Activated naive CD8-positive, alpha-beta T cell (primary cell): ENCODE results near the gene AMIGO1.
"Not testable (repeated sequence)": the region's sequence is repeated elsewhere in the genome, so short reads cannot be mapped to it uniquely, and the experiment has no call there.

Source experiments
- H3K27ac Mint-ChIP-seq: one replicate; pipeline ENCODE4 v1.8.0; 2021; ENCODE audit warnings: mixed read lengths
- H3K27me3 Mint-ChIP-seq: one replicate; pipeline ENCODE4 v1.8.0; 2021; ENCODE audit warnings: mixed read lengths
- H3K36me3 Mint-ChIP-seq: one replicate; pipeline ENCODE4 v1.8.0; 2021; ENCODE audit warnings: mixed read lengths
- H3K4me1 Mint-ChIP-seq: one replicate; pipeline ENCODE4 v1.8.0; 2021; ENCODE audit warnings: low read depth, mixed read lengths
- H3K4me3 Mint-ChIP-seq: one replicate; pipeline ENCODE4 v1.8.0; 2021; ENCODE audit warnings: mild to moderate bottlenecking, mixed read lengths
- H3K9me3 Mint-ChIP-seq: one replicate; pipeline ENCODE4 v1.8.0; 2021; ENCODE audit warnings: low read depth, mixed read lengths

Gene AMIGO1

GRCh38 chr1:109485001-109485400 is 24.5 kb downstream of the AMIGO1 start:
- Mint-ChIP-seq H3K9me3 (no peaks in the 10 kb centered on the region), H3K27ac (peak overlapping the region; percentile 95), H3K27me3 (no peaks in the 10 kb centered on the region), H3K4me3 (peak overlapping the region; percentile 98), H3K4me1 (peaks cover 35% of the 10 kb centered on the region), H3K36me3 (no peaks in the 10 kb centered on the region)

GRCh38 chr1:109484519-109484975 is 25.0 kb downstream of the AMIGO1 start:
- Mint-ChIP-seq H3K27me3 (no peaks in the 10 kb centered on the region), H3K4me1 (peaks cover 35% of the 10 kb centered on the region), H3K4me3 (peak overlapping the region; percentile 98), H3K9me3 (no peaks in the 10 kb centered on the region), H3K27ac (peak overlapping the region; percentile 95), H3K36me3 (no peaks in the 10 kb centered on the region)

DNA sequence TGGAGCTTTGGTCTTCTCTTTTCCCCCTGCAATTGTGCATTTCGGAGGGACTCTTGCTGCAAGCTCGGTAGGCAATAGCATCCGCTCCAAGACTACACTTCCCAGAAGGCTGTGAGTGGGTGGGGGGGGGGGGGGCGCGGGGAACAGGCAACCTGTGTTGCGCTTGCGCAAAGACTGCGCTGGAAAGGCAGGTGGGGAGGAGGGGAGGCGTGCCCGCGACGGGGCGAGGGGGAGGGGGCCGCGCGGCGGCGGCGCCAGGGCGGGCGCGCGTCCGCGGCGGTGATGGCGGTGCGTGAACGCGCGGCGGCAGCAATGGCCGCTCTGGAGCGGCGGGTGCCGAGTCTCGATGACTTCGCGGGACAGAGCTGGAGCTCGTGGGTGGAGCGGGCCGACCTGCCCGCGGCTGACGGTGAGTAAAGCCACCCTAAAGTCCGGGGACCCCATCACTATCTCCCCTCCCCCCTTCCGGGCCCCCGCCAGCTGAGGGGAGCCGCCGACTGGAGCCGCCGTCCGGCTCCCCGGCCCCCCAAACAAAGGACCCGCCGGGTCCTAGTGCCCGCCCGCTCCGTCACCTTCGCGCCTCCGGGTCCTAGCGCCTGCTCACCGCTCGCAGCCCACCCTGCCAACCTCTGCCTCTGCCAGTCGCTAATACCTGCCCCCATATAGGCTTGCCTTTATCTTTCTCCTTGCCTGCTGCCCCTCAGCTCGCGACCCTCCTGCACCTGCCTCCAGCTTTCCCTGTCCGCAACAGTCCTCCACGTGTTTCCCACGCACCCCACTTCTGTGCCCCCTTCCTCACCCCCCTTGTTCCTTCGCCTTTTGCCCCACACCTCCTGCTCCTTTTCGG is 25.6 kb downstream of the AMIGO1 start, which contains the start of gene ATXN7L2:
ATXN7L2 (plus strand) TSS at position 234 of the 847 bp plus-strand sequence; CDS start at position 283, 49 bp downstream.
- H3K27ac Mint-ChIP-seq, result peak within 1 kb of the TSS; percentile 95
- H3K4me1 Mint-ChIP-seq, result peaks cover 35% of the 10 kb centered on the region

DNA sequence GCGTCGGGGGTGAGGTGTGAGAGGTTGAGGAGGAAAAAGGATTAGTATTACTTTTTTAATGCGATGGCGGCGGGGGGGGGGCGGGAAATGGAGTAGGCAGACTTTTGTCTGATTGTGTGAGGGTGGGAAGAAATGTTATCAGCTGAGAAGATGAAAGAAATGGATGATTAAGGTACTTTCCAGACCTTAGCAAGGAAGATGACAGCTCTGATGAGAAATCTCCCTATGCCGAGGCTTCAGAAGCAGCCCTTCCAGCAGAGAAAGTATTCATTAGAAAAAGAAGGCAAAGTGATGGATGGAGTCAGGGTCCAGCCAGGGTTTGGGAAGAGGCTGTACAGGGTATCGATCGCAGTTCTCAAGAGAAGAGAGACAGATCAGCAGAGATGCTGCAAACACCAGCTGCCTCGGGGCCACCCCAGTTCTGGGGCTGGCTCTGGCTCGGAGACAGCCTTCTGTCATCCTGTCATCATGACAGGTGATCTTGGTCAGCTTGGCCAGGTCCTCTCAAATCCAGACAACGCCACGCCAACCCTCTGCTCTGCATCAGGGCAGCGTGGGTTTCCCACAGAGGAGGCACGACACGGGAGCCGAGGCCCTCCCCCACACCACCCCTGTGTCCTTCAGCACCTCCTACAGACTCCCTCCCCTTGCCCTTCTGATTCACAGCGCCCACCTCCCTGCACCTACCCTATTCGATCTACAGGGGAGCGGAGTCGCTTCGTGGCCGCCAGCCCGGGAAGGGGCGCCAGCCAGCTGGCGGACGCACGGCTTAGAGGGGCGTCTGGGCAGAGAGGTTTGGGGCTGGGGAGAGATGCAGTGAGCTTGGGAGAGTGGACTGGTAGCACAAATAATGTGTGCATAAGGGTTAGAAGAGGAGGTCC is 26.5 kb downstream of the AMIGO1 start:
- Mint-ChIP-seq H3K9me3 (no peaks in the 10 kb centered on the region), H3K4me1 (peaks cover 37% of the 10 kb centered on the region), H3K27me3 (peaks cover 2% of the 10 kb centered on the region), H3K36me3 (no peaks in the 10 kb centered on the region), H3K4me3 (peak overlapping the region; percentile 98), H3K27ac (peak overlapping the region; percentile 95)

More for the DNA sequence above, 25.6 kb downstream of the AMIGO1 start, which contains the start of gene ATXN7L2:
- H3K36me3 Mint-ChIP-seq, result no peaks in the 10 kb centered on the region
- H3K4me3 Mint-ChIP-seq, result peak within 1 kb of the TSS; percentile 98
- no peaks in the 10 kb centered on the region for H3K9me3 Mint-ChIP-seq
- H3K27me3 Mint-ChIP-seq, result no peaks in the 10 kb centered on the region

DNA sequence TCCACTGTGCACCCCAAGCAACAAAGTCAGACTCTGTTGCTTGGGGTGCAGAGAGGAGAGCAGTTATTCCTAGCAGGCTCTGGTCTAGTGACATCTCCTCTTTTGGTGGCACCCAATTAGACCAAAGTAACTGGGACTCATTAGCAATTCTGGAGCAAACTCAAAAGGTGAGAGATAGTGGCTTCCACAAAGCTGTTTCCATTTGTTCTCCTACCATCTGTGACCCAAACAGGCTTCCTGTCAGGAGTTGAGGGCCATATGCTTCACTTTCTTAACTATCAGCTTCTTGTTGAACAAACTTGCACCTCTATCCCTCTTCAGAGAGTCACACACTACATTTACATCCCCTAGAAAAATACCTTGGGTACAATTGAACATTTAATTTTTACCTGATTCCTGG is 27.3 kb downstream of the AMIGO1 start:
- peaks cover 37% of the 10 kb centered on the region for H3K4me1 Mint-ChIP-seq
- peaks cover 2% of the 10 kb centered on the region for H3K27me3 Mint-ChIP-seq
- H3K4me3 Mint-ChIP-seq, result peak overlapping the region; percentile 98
- H3K36me3 Mint-ChIP-seq, result no peaks in the 10 kb centered on the region
- peak overlapping the region; percentile 95 for H3K27ac Mint-ChIP-seq
- H3K9me3 Mint-ChIP-seq, result no peaks in the 10 kb centered on the region

- Mint-ChIP-seq H3K36me3 (no peaks in the 10 kb centered on the region), H3K27ac (no peak overlapping the region), H3K4me1 (peaks cover 37% of the 10 kb centered on the region), H3K27me3 (peaks cover 4% of the 10 kb centered on the region), H3K9me3 (no peaks in the 10 kb centered on the region), H3K4me3 (no peak overlapping the region)
Observed at GRCh38 chr1:109481646-109482045, 27.9 kb downstream of the AMIGO1 start.

GRCh38 chr1:109479901-109480300 is 29.6 kb downstream of the AMIGO1 start:
- Mint-ChIP-seq H3K27ac (no peak overlapping the region), H3K9me3 (no peaks in the 10 kb centered on the region), H3K4me1 (peaks cover 26% of the 10 kb centered on the region), H3K36me3 (no peaks in the 10 kb centered on the region), H3K27me3 (peaks cover 11% of the 10 kb centered on the region), H3K4me3 (no peak overlapping the region)

GRCh38 chr1:109479311-109479710 is 30.2 kb downstream of the AMIGO1 start:
- Mint-ChIP-seq H3K27ac (no peak overlapping the region), H3K4me3 (no peak overlapping the region), H3K9me3 (no peaks in the 10 kb centered on the region), H3K4me1 (peaks cover 20% of the 10 kb centered on the region), H3K27me3 (peaks cover 13% of the 10 kb centered on the region), H3K36me3 (no peaks in the 10 kb centered on the region)

GRCh38 chr1:109478806-109479205 is 30.7 kb downstream of the AMIGO1 start:
- no peak overlapping the region for H3K4me3 Mint-ChIP-seq

DNA sequence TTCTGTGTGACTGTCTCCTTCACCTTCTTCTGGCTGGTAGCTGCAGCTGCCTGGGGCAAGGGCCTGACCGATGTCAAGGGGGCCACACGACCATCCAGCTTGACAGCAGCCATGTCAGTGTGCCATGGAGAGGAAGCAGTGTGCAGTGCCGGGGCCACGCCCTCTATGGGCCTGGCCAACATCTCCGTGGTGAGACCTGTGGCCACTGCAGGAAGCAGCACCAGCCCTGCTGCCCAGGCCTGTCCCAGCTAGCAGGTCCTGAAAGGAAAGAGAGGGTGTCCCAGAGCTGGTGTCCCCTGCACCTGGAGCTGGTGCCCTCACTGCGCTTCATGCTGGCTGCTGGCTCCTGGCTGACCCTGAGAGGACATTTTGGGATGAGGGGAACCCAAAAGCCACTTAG is 31.7 kb downstream of the AMIGO1 start:
- no peak overlapping the region for H3K27ac Mint-ChIP-seq
- H3K36me3 Mint-ChIP-seq, result no peaks in the 10 kb centered on the region
- peaks cover 10% of the 10 kb centered on the region for H3K4me1 Mint-ChIP-seq
- H3K27me3 Mint-ChIP-seq, result peaks cover 15% of the 10 kb centered on the region
- no peaks in the 10 kb centered on the region for H3K9me3 Mint-ChIP-seq
- no peak overlapping the region for H3K4me3 Mint-ChIP-seq

More at GRCh38 chr1:109478806-109479205, 30.7 kb downstream of the AMIGO1 start:
- peaks cover 13% of the 10 kb centered on the region for H3K27me3 Mint-ChIP-seq
- H3K4me1 Mint-ChIP-seq, result peaks cover 17% of the 10 kb centered on the region
- no peaks in the 10 kb centered on the region for H3K9me3 Mint-ChIP-seq
- H3K27ac Mint-ChIP-seq, result no peak overlapping the region
- no peaks in the 10 kb centered on the region for H3K36me3 Mint-ChIP-seq

GRCh38 chr1:109476825-109477224 is 32.7 kb downstream of the AMIGO1 start:
- no peak overlapping the region for H3K27ac Mint-ChIP-seq
- no peaks in the 10 kb centered on the region for H3K9me3 Mint-ChIP-seq
- peaks cover 17% of the 10 kb centered on the region for H3K27me3 Mint-ChIP-seq
- no peaks in the 10 kb centered on the region for H3K36me3 Mint-ChIP-seq
- H3K4me1 Mint-ChIP-seq, result peaks cover 1% of the 10 kb centered on the region
- no peak overlapping the region for H3K4me3 Mint-ChIP-seq

GRCh38 chr1:109475261-109475660 is 34.3 kb downstream of the AMIGO1 start:
- Mint-ChIP-seq H3K4me3 (no peak overlapping the region), H3K27ac (no peak overlapping the region), H3K4me1 (peaks cover 1% of the 10 kb centered on the region), H3K27me3 (peaks cover 26% of the 10 kb centered on the region), H3K9me3 (no peaks in the 10 kb centered on the region), H3K36me3 (no peaks in the 10 kb centered on the region)

GRCh38 chr1:109474697-109475096 is 34.8 kb downstream of the AMIGO1 start:
- H3K27ac Mint-ChIP-seq, result no peak overlapping the region
- peaks cover 1% of the 10 kb centered on the region for H3K4me1 Mint-ChIP-seq
- H3K27me3 Mint-ChIP-seq, result peaks cover 26% of the 10 kb centered on the region
- H3K4me3 Mint-ChIP-seq, result no peak overlapping the region
- H3K9me3 Mint-ChIP-seq, result no peaks in the 10 kb centered on the region
- H3K36me3 Mint-ChIP-seq, result no peaks in the 10 kb centered on the region

DNA sequence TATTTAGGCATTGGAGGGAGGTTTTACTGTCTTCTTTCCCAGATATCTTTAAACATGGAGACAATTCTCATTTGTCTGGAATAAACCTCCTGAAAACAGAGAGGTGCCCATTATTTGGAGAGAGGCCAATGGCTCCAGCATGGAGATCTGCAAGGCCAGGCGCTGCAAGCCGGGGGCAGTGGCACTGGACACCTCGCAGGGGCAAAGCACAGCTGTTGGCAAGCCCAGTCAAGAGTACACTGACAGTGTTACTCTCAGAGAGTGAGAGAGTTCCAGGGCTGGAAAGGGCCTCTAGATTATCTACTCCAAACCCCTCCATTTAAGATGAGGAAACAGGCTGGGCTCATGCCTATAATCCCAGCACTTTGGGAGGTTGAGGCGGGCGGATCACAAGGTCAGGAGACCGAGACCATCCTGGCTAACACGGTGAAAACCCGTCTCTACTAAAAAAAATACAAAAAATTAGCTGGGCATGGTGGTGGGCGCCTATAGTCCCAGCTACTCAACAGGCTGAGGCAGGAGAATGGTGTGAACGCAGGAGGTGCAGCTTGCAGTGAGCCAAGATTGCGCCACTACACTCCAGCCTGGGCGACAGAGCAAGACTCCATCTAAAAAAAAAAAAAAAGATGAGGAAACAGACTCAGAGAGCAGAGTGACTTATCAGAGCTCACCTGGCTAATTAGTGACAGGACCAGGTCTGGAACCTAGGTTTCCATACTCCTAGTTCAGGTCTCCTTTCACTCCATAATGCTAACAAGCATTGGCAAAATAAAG is 36.1 kb downstream of the AMIGO1 start:
- not testable (repeated sequence) for H3K4me1 Mint-ChIP-seq, H3K4me3 Mint-ChIP-seq, H3K27ac Mint-ChIP-seq, H3K36me3 Mint-ChIP-seq, H3K9me3 Mint-ChIP-seq
- peaks cover 24% of the 10 kb centered on the region for H3K27me3 Mint-ChIP-seq
